ENCODE results near the gene LINS1.
"Not testable (repeated sequence)": the region's sequence is repeated elsewhere in the genome, so short reads cannot be mapped to it uniquely, and the experiment has no call there.

LINS1 gene

DNA sequence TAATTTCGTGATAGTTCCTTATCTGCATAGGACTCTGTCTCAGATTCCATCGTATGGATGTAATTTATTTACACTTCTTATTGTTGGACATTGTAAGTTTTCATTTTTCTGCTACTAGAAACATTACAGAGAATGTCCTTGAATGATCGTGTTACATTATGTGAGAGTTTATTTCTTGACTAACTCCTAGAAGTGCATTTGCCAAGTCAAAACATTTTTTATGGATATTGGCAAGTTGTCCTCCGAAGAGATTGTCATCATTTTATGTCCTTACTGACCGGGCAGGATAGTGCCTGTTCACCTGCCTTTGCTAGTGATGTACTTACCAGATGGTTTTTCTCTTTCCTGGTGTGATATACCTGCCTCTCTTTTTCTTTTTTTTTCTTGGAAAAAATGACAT lies 13.8 kb upstream of the LINS1 start:
- Mint-ChIP-seq H3K9me3 (no peaks in the 10 kb centered on the region), H3K4me1 (peaks cover 22% of the 10 kb centered on the region), H3K36me3 (peaks cover 90% of the 10 kb centered on the region), H3K4me3 (no peak overlapping the region), H3K27ac (no peak overlapping the region)
- DNase-seq (ENCODE audit: low spot score in 2 of 2) (no peak), ATAC-seq (no peak)

DNA sequence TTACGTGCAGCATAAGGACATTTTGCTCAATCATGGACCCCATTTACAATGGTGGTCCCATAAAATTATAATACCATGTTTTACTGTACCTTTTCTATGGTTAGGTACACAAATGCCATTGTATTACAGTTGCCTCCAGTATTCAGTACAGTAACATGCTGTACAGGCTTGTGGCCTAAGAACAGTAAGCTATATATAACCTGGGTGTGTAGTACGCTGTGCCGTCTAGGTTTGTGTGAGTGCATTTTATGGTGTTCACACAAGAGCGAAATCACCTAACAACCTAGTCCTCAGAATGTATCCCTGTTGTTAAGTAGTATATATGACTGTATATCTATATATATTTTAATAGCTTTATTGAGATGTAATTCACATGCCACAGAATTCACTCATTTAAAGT lies 12.9 kb upstream of the LINS1 start:
- Mint-ChIP-seq H3K27ac (no peak overlapping the region), H3K4me1 (peaks cover 22% of the 10 kb centered on the region), H3K36me3 (peaks cover 92% of the 10 kb centered on the region), H3K9me3 (no peaks in the 10 kb centered on the region), H3K4me3 (no peak overlapping the region)
- no peak for DNase-seq (ENCODE audit: low spot score in 2 of 2)
- ATAC-seq = no peak

DNA sequence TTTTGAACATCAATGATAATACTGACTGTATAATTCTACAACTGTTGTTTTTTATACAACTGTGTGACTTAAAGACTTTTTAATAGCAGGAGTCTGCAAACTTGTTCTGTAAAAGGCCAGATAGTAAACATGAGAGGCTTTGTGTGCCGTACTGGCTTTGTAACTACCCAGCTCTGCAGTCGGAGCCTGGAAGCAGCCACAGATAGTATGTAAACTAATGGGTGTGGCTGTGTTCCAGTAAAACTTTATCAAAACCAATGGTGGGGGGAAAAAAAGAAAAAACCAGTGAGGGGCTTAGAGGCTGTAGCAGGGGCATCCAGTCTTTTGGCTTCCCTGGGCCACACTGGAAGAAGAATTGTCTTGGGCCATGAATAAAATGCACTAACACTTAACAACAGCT lies 12.4 kb upstream of the LINS1 start:
- no peak for DNase-seq (ENCODE audit: low spot score in 2 of 2)
- no peak overlapping the region for H3K4me3 Mint-ChIP-seq
- ATAC-seq = no peak
- H3K4me1 Mint-ChIP-seq = peaks cover 22% of the 10 kb centered on the region
- peaks cover 93% of the 10 kb centered on the region for H3K36me3 Mint-ChIP-seq
- H3K27ac Mint-ChIP-seq = no peak overlapping the region
- H3K9me3 Mint-ChIP-seq = no peaks in the 10 kb centered on the region

DNA sequence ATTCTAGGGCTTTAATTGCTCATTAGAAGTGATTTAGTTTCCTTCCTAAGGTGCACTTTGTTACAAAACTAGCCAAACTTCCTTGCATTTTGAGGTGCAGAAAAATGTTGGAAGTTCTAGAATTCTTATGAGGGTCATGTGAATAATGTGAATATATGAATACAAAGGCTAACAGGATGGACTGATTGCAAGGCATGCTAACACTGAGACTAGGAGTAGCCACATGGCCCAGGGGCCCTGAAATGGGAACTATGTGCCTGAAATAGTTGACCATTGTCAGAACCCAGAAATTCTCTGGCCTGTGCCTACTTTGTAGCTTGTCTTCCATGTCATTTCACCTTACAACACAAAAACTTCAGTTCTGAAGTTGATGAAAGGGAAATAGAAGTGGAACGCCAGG lies 11.2 kb upstream of the LINS1 start:
- DNase-seq (ENCODE audit: low spot score in 2 of 2) (no peak), ATAC-seq (no peak)
- H3K9me3 Mint-ChIP-seq = no peaks in the 10 kb centered on the region
- H3K4me3 Mint-ChIP-seq = no peak overlapping the region
- no peak overlapping the region for H3K27ac Mint-ChIP-seq
- H3K36me3 Mint-ChIP-seq = peaks cover 99% of the 10 kb centered on the region
- peaks cover 20% of the 10 kb centered on the region for H3K4me1 Mint-ChIP-seq

DNA sequence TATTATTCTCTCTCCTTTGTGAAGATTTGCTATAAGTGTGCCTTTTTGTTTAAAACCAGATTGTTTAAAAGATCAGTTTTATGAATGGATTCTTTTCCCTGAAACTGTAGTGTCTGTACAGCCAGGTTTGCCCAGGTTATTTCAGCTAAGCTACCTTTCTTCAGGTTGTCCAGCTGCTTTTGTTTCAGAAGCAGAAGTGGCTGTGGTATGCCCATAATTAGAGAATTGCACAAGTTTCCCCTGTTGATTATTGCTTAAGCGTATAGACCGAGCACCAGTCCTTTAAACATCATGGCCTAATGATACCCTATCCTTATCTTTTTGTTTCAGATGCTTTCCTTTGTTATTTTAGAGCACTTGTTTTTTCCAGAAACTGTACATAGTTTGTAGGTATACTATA lies 10.6 kb upstream of the LINS1 start:
- H3K4me3 Mint-ChIP-seq = no peak overlapping the region
- peaks cover 25% of the 10 kb centered on the region for H3K4me1 Mint-ChIP-seq
- ATAC-seq (no peak), DNase-seq (ENCODE audit: low spot score in 2 of 2) (no peak)
- H3K36me3 Mint-ChIP-seq = peaks cover 99% of the 10 kb centered on the region
- no peak overlapping the region for H3K27ac Mint-ChIP-seq
- H3K9me3 Mint-ChIP-seq = no peaks in the 10 kb centered on the region

DNA sequence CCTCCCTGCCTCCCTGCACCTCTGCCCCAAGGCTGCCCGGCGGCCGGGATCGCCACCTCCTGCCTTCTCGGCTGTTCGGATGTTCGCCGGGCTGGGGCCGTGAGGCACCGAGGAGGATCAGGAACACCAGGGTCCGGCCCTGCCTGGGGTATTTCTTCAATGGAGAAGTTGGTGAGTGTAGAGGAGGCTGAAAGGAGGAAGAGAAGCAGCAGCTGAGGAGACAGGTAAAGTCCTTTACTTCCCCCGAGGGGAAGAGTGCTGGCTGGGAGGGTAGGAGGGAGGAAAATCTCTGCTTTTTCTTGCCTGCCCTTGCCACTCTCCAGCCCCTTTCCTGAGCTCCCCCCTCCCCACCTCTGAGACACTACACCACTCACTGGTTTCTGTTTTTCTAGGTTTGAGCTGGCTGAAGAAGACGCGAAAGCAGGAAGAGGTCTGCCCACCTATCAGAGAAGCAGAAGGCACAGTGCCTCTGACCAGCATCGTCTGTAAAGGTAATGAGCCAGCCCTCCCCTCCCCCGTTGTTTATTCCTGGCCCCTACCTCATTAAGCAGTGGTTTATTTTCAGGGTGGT lies 924 bp upstream of the LINS1 start:
- DNase-seq (ENCODE audit: low spot score in 2 of 2) (peak; percentile 54 to 88), ATAC-seq (peak; percentile 73)
- Mint-ChIP-seq H3K4me1 (peaks cover 40% of the 10 kb centered on the region), H3K4me3 (no peak overlapping the region), H3K9me3 (no peaks in the 10 kb centered on the region), H3K27ac (no peak overlapping the region), H3K36me3 (peaks cover 56% of the 10 kb centered on the region)

DNA sequence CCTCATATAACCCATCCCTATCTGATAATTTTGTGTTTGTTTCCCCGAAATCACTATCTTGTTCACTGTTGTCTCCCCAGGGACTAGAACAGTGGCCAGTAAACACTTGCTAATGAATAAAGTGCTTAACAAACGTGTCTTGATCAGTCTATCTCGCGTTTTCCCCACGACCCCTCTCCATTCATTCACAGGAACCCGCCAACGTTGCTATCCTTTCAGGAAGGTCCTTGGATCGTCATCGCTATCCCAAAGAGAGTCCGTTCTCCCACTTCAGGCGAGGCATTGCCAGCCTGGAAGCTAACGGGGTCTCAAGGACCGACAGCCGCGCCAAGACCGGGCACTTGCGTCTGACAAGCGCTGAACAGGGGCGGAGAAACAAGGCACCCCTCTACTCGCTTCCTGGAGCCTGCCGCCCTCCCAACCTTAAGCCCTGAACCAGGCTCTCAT lies 344 bp downstream of the LINS1 start:
- no peaks in the 10 kb centered on the region for H3K9me3 Mint-ChIP-seq
- DNase-seq (ENCODE audit: low spot score in 2 of 2) (no peak), ATAC-seq (peak; percentile 14)
- no peak overlapping the region for H3K4me3 Mint-ChIP-seq
- H3K4me1 Mint-ChIP-seq = peaks cover 43% of the 10 kb centered on the region
- H3K27ac Mint-ChIP-seq = no peak overlapping the region
- peaks cover 56% of the 10 kb centered on the region for H3K36me3 Mint-ChIP-seq

DNA sequence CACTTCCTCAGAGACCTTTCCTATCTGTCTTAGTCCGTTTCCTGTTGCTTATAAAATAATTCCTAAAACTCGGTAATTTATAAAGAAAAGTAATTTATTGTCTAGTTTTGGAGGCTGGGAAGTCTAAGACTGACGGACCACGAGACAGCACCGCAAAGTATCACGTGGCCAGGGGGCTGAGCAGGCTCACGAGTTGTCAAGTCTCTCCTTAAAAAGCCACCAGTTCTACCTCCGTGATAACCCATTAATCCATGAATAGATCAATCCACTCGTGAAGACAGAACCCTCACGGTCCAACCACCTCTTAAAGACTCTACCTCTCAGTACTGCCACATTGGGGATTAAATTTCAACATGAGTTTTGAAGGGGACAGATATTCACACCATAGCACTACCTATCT lies 821 bp downstream of the LINS1 start:
- peak in 1 of 2 donors; percentile 61 for DNase-seq (ENCODE audit: low spot score in 2 of 2)
- Mint-ChIP-seq H3K27ac (no peak overlapping the region), H3K9me3 (no peaks in the 10 kb centered on the region), H3K36me3 (peaks cover 53% of the 10 kb centered on the region), H3K4me3 (no peak overlapping the region), H3K4me1 (peaks cover 46% of the 10 kb centered on the region)
- ATAC-seq = no peak

DNA sequence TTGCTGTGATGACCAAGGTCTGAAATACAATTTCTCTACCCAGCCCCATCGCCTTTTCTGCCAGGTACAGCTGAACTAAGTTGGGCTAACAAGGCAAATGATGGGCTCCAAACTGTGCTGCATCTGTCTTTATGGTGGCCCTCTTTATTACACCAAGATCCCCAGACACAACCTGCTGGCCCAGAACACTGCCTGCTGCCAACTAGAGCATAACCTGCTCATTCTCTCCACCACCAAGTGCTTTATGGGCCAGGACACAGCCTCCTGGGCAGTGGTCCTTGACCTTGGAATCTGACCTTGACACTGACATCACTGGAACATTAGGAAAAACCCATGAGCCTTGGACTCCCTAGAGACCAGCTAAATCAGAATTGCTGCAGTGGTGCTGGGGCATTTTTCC lies 3.3 kb downstream of the LINS1 start:
- Mint-ChIP-seq H3K9me3 (no peaks in the 10 kb centered on the region), H3K4me1 (peaks cover 52% of the 10 kb centered on the region), H3K27ac (peak overlapping the region; percentile 82), H3K36me3 (peaks cover 42% of the 10 kb centered on the region), H3K4me3 (peak overlapping the region; percentile 48)
- ATAC-seq (no peak), DNase-seq (ENCODE audit: low spot score in 2 of 2) (no peak)

DNA sequence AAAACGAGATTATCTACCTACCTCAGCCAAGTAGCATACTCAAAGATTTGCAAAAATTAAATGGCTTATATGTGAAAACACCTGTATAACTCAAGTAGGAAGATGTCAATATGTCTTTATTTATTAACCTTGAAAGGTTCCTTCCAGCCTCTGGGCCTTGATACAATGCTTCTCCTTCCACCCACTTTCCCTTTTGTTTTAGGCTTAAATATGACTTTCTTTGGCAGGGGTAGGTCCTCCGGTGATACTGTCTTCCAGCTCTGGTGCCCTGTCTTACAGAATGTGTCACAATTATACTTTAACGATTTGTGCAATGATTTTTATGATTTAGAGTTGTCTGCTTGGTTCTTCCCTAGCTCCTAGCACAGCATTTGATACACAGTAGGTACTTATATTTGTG lies 4.1 kb downstream of the LINS1 start:
- H3K9me3 Mint-ChIP-seq = no peaks in the 10 kb centered on the region
- H3K36me3 Mint-ChIP-seq = peaks cover 37% of the 10 kb centered on the region
- peak overlapping the region; percentile 48 for H3K4me3 Mint-ChIP-seq
- H3K27ac Mint-ChIP-seq = peak overlapping the region; percentile 91
- H3K4me1 Mint-ChIP-seq = peaks cover 48% of the 10 kb centered on the region
- DNase-seq (ENCODE audit: low spot score in 2 of 2) = no peak
- ATAC-seq = no peak

DNA sequence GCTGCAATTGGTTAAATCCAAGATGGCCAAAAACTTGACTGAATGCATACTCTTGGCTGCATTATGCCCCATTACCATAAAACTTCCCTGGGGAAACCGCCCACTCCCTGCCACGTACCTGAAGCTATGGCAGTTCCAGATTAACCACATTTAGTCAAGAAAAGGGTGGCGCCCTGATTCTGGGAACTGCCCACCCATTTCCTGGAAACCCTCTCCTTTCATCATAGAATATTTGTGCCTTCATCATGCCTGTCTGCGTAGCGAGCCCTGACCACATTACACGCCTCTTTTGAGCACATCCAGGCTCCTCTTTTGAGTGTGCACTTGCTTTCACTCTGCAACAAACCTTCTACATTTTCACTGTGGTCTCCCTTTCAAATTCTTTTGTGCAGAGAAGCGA lies 5.2 kb downstream of the LINS1 start:
- Mint-ChIP-seq H3K4me3 (peak overlapping the region; percentile 48), H3K36me3 (peaks cover 34% of the 10 kb centered on the region), H3K4me1 (peaks cover 57% of the 10 kb centered on the region), H3K27ac (peak overlapping the region; percentile 91), H3K9me3 (no peaks in the 10 kb centered on the region)
- DNase-seq (ENCODE audit: low spot score in 2 of 2) = peak; percentile 85 to 98
- ATAC-seq = peak; percentile 97

DNA sequence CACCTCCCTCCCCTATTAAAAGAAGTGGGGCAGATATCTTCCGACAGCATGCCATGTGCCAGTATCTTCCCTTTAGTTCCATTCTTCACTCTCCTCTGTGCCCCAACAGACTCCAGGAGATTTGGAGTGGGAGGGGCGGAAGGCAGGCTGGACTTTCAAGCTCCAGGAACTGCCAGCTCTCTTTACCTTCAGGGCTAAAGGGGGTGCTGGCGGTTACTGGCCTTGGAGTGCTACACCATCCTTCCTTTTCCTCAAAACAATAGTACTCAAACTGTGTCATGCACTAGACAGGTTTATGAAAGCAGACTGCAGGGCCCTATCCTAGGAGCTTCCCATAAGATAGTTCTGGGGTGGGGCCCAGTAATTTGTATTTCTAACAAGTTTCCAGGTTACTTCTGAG lies 6.0 kb downstream of the LINS1 start:
- H3K9me3 Mint-ChIP-seq = no peaks in the 10 kb centered on the region
- no peak for DNase-seq (ENCODE audit: low spot score in 2 of 2)
- ATAC-seq = no peak
- H3K36me3 Mint-ChIP-seq = peaks cover 34% of the 10 kb centered on the region
- peak overlapping the region; percentile 48 for H3K4me3 Mint-ChIP-seq
- peak overlapping the region; percentile 91 for H3K27ac Mint-ChIP-seq
- peaks cover 64% of the 10 kb centered on the region for H3K4me1 Mint-ChIP-seq

DNA sequence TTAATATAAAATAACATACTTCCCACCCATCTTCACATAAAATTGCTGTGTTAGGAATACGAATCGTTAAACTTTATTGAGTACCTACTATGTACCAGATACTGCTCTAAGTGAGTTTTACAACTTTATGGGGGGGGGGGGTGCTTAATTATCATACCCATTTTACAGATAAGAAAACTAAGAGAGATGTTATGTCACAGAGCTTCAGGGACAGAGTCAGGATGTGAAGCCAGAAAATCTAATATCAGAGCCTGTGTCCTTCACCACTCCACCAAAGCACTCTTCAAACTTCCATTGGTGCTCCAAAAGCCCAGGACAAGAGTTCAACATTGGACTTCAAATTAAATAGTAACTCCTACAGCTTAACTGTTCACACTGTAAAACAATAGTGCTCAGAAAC lies 8.6 kb downstream of the LINS1 start:
- H3K4me1 Mint-ChIP-seq = peaks cover 58% of the 10 kb centered on the region

DNA sequence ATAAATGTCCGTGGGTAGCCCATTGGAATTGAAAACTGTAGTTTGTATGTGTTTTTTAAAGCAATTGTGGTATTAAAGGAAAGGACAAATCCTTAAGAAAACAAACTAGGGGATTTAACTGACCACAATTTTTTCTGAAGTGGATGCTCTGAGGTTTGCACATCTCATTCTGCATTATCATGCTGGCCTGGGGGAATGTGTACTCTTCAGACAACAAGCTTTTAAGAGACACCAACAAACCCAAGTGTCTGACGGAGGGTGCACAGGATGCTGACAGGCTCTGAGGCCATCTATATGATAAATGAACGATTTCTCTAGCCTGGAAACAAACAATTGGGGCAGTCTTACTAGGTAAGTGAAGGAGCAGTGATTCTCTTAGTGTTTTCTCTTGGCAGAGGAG lies 9.1 kb downstream of the LINS1 start:
- H3K36me3 Mint-ChIP-seq = peaks cover 26% of the 10 kb centered on the region
- peaks cover 53% of the 10 kb centered on the region for H3K4me1 Mint-ChIP-seq
- H3K9me3 Mint-ChIP-seq = no peaks in the 10 kb centered on the region
- H3K27ac Mint-ChIP-seq = no peak overlapping the region
- DNase-seq (ENCODE audit: low spot score in 2 of 2) (no peak), ATAC-seq (no peak)
- no peak overlapping the region for H3K4me3 Mint-ChIP-seq

More for the DNA sequence above, 8.6 kb downstream of the LINS1 start:
- DNase-seq (ENCODE audit: low spot score in 2 of 2) (no peak), ATAC-seq (no peak)
- H3K4me3 Mint-ChIP-seq = no peak overlapping the region
- peaks cover 29% of the 10 kb centered on the region for H3K36me3 Mint-ChIP-seq
- no peaks in the 10 kb centered on the region for H3K9me3 Mint-ChIP-seq
- H3K27ac Mint-ChIP-seq = no peak overlapping the region

DNA sequence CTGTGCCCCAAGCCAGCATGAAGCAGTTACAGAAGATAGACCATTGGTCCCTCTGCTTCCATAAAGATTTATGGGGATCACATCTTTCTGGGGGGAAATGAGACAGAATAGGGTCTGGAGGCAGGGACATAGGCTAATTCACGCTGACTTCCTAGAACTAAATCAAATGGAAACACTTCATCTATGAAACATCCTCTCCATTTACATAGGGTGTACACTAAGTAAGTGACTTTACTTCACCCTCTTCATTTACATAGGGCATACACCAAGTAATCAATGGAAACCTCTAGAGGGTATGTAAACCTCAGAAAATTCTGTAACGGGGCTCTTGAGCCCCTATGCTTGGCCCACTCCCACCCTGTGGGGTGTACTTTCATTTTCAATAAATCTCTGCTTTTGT lies 10.1 kb downstream of the LINS1 start:
- H3K4me3 Mint-ChIP-seq = peak overlapping the region; percentile 5
- H3K4me1 Mint-ChIP-seq = peaks cover 44% of the 10 kb centered on the region
- peak overlapping the region; percentile 23 for H3K27ac Mint-ChIP-seq
- no peaks in the 10 kb centered on the region for H3K9me3 Mint-ChIP-seq
- DNase-seq (ENCODE audit: low spot score in 2 of 2) (no peak), ATAC-seq (no peak)
- H3K36me3 Mint-ChIP-seq = peaks cover 15% of the 10 kb centered on the region

DNA sequence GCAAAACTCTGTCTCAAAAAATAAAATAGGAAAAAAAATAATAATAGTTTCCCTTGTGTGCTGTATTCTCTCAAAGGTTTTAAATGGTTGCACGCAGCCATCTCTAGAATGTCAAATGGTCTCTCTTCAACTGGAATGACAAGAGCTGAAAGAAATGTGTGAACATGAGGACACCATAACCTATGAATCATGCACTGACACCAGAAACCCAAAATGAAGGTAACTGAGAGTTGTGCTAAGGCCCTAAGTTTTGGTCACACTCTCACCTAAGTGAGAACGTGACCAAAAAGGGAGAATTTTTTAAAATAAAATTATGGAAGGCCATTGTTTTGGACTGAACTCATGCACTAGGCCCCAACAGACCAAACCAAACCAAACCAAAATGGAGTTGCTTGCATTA lies 10.8 kb downstream of the LINS1 start:
- Mint-ChIP-seq H3K36me3 (peaks cover 11% of the 10 kb centered on the region), H3K4me1 (peaks cover 41% of the 10 kb centered on the region), H3K27ac (peak overlapping the region; percentile 23)
- H3K9me3 Mint-ChIP-seq; DNase-seq (ENCODE audit: low spot score in 2 of 2); H3K4me3 Mint-ChIP-seq: not testable (repeated sequence)
- peak; percentile 75 for ATAC-seq

All from stimulated activated effector memory CD8-positive, alpha-beta T cell treated with anti-CD3 and anti-CD28 coated beads, Interleukin-12 subunit alpha, Interleukin-12 subunit beta, amount 100 ng/mL, for 72 hours (primary cell).